GM19025 (cell line): ENCODE measurements around the gene NHS.

Experiments used
- ATAC-seq: cut with Tn5 transposase; IDR thresholded peaks from one replicate; pipeline ENCODE4 v1.9.1; 2021; ENCODE audit warnings: mild to moderate bottlenecking, low read depth, moderate library complexity; ENCODE audit not compliant: unreplicated experiment

NHS gene

DNA sequence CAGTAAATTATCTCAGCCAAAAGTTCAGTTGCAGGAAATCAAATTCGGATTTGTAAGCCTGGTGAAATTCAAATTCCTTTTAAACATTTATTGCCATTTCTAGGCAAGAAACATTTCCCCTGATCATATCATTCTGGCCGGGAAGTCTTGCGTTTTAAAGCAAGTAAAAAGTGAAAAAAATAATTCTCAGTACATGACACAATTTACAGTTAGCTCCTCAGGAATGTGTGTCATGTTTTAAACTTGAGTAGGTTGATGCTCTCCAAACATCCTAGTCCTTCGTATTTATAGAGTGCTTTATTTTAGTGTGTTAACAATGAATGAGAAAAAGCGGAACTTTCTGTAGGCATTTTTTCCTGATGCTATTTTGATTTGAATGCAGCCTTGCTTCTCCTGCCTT is 204.0 kb downstream of the NHS start:
- ATAC-seq: no peak

DNA sequence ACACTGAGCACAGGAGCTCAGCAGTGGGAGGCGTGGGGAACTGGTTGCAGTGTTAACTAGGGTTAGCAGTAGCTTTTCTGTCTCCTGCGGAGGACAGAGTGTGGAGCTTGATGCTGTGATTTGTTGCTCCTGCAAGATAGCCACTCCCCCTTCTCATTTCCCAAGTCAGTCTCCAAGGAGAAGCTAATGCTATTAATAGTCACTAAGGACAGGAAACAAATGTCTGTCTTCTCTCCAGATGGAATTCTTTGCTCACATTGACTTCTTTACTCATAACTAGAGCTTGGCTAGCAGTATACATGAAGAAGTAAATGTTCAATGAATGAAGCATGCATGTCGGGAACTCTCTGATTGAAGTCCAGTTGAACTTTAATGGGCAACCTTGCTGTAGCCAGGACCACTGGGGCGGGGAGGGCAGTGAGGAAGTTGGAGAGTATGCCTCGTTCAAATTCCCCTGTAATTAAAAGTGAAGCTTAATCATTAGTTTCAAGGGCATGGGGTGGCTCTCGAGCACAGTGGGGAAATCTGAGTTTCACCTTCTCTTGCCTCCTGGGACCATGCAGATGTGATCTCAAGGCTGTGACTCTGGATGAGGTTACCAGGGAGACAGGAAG is 205.6 kb downstream of the NHS start:
- ATAC-seq: no peak

DNA sequence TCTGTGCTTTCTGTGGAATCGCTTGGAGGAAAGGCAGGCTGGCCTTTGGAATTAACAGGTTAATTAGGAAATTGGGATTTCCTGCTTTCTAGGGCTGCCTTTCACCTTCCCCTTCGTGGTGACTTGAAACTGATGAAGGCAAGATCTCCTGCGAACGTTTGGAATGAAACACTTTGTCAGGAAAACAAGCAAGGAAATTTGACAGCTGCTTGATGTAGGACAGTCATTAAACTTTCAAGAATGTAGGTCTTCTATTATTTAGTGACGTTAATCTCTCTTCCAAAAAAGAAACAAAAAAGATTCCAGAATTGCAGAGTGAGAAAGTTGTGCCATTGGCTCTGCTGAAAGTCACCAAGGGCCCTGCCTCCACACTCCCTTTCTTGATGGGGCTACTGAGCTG is 206.6 kb downstream of the NHS start:
- ATAC-seq: no peak

- ATAC-seq: no peak
These were observed 209.3 kb downstream of the NHS start for GRCh38 chrX:17584248-17584681.

DNA sequence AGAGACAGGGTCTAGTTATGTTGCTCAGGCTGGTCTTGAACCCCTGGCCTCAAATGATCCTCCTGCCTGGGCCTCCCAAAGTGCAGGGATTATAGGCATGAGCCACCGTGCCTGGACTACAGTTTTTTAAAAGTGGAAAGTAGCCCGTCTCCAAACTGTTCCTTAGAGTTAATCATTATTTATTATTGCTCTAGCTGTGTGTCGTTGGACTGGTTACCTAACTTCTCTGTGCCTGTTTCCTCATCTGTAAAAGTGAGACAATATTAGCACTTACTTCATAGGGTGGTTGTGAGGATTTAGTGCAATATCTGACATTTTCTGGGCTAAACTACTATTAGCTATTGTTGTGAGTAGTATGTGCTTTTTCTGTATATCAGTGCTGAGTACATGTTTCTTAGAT is 210.0 kb downstream of the NHS start:
- no peak for ATAC-seq

DNA sequence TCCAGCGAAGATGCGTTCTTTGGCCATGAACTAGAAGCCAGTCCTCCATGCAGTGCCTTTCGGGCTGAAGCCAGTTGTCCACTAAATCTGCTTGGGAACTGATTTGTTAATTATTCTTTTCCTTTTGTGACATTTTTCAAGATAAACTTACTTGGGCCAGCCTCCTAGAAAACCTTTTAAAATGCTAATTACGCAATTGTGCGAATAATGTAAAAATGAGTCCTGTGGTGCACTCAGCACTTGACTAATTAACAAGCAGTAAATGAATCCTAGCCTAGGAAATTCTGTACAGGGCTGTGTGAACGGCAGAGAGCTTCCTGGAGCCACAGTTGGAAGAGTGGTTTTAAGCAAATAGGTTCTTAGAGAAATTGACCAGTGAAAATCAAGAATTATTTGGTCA is 212.4 kb downstream of the NHS start:
- no peak for ATAC-seq

- ATAC-seq: no peak
These were observed 213.3 kb downstream of the NHS start for GRCh38 chrX:17588303-17588702.

- no peak for ATAC-seq
These were observed 216.1 kb downstream of the NHS start for GRCh38 chrX:17590892-17591740.

- no peak for ATAC-seq
These were observed 216.7 kb downstream of the NHS start for GRCh38 chrX:17591741-17592110.

- no peak for ATAC-seq
These were observed 217.1 kb downstream of the NHS start for GRCh38 chrX:17592117-17592516.

DNA sequence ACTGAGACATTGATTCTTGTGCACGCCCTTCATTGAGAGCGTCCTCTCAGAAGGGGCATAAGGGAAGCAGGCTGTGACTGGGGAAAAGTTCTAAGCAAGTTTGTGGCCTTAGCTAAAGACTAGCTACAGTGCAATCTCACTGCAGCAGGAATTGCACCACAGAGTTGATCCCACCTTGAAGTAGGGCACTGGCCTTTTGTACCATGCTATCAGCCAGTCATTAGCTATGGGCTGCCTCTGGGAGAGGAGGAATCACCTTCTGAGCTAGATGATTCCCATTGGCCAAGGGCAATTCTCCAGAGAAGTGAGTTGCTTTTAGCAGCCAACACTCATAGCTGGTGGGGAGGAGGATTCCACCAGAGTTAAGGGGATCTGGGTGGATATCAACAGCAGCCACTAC is 219.7 kb downstream of the NHS start:
- ATAC-seq: no peak

DNA sequence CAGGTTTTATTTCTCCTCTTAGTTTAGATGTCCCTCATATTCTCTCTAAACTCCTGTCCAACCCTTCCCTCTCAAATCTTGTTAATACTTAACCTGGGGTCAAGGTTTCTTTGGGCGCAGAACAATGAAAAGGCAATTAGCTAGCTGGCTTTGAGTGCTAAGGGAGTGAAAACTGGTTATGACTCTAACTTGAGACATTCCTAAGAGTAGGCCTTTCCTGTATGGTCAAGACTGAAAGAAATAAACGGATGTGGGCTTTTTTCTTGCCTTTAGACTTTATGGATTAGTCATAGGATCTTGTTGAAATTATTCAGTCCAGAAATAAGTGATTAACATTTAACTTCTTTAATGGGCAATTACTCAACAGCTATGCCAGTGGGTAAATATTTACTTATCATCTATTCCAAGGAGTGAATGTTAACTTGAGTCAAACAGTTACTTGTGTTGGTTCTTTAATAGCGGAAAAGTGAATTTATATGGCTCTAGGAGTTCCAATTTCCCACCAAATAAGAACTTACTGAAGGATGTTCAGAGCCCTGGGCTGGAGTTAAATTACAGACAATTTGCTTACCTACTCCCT is 220.5 kb downstream of the NHS start:
- peak; percentile 54 for ATAC-seq

DNA sequence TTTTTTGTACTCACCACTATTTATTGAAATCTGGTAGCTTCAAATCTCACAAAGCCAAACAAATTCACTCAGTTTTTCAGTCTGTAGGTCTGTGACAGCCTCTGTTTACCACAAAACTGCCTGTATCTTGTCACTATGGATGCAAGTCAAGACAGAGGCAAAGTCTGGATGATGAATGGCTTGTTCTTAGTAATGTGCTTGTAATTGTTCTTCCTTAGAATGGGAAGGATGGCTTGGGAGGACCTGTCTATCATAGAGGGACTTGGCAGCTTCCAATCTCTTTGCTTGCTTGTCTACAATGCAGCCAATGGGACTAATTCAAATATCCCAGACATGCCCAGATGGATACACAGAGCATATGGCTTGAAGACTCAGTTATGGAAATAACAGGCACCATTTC is 221.1 kb downstream of the NHS start:
- no peak for ATAC-seq

- no peak for ATAC-seq
These were observed 221.7 kb downstream of the NHS start for GRCh38 chrX:17596546-17597205.

- no peak for ATAC-seq
These were observed 222.3 kb downstream of the NHS start for GRCh38 chrX:17597327-17597726.

DNA sequence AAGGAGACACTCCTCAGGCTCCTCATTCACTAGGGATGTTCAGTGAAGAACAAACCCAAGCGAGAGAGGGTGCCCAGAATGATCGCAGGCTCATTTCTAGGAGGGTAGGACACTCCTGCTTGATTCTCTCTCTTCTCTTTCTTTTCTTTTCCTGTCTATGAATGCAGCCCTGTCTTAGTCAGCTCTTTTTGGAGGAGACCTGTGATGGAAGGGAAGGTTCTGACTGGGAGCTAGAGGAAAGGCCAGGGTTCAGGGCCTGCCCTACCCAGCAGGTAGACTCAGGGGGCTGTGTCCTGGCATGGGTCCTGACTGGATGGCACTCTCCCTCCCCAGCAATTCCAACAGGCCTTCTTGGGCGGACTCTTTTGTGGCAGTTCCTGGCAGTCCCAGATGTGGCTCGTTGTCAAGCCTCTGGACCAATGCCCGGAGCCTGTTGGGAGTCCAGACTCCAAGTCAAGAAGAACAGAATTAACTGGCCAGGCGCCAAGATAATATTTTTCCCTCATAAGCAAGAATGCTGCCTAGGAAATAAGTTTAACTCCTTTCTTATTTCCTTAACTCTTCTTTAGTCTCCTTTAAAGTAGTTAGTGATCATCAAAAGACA is 222.9 kb downstream of the NHS start:
- no peak for ATAC-seq

DNA sequence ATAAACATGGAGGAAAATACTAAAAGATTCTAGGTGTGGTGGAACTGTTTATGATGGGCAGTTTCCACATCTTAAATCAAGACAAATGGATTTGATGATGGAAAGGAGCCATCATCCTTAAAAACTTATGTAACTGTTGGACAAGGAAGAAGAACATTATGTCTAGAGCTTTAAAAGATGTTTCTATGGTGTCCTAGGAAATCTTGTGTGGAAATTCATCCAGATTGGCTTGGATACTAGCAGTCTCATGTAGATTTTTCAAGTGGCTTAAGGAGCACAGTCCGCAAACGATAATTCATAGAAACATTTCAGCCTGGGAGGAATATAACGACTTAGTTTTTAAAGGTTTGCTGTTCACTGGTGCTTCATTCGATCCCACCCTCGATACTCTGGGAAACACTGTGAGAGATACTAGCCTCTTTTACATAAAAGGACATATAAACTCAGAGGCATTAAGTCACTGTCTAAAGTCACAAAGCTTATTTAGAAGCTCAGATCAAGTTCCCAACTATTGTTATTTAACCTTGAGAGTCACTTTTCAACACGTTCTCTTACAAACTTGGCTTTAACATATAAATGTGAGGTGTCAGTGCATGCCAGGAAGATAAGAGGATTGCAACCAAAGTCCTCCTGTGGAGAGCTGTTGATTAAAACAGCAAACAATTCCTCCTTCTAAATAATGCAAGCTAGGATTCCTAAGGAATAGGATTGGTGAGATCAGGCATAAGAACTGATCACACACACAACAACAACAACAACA is 226.6 kb downstream of the NHS start:
- ATAC-seq: no peak

- ATAC-seq: no peak
These were observed 227.2 kb downstream of the NHS start for GRCh38 chrX:17602245-17602644.

DNA sequence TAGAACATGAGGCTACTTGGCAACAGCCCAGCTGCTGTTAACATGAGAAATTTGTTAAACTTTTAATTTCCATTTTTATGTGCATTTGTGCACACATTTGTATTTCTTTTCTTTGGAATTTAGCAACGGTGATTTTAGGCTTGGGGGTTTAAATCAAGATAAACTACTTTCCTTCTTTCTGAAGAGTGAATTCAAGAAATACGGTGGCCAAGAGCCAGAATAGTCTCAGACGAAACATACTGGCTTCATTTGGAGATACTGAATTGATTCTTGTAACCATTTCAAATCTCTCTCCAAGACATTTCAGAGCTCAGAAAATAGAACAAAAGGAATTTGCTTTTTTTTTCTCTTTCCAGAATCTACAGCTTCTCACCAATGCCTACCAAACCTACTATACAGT is 228.2 kb downstream of the NHS start:
- ATAC-seq: no peak

DNA sequence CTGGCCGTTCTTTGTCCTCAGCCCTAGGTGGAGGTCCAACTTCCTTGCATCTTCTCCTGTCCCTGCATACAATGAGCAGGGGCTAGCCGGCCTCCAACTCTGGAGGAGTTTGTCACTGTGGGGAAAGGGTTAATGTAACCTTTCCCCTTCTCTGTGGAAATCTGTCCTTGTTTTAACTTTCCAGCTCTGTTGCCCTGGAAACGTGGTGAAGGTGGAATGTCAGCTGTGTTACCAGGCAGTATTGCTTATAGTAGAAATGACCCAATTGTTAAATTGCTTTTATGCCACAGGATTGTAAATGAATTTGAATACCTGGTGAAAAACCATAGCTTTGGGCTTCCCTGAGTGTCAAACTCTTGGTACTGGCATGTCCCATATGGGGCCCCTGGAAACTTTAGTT is 230.7 kb downstream of the NHS start:
- no peak for ATAC-seq
